HCT116 (cell line): ENCODE results near the gene NHP2. TPM values are rescaled to one million over a fixed set of nuclear protein-coding genes. Genes with fewer than 3 reads are reported as not detected.
"Not testable (repeated sequence)": the region's sequence is repeated elsewhere in the genome, so short reads cannot be mapped to it uniquely, and the experiment has no call there.

Experiments used
- ATAC-seq: fragments of 200-7000 bp; cut with Tn5 transposase; 2 replicates; pipeline ENCODE4 v1.9.1; 2020; ENCODE audit warnings: mild to moderate bottlenecking, moderate library complexity
- BruUV-seq: library from RNA; stranded (reverse); fragments of 400-500 nt; replicated peaks from 2 replicates; lab custom pipeline; 2021; lab: Mats Ljungman, UMichigan
- CTCF ChIA-PET: fragments of 300-600 bp; sonication (Branson Sonifier 250); formaldehyde crosslinking; loops from one replicate; lab custom pipeline; 2021; ENCODE audit warnings: antibody characterized with exemption; lab: Charles Lee
- POLR2A ChIA-PET: fragments of 300-600, 350-600 bp; sonication (Branson Sonifier 250); formaldehyde crosslinking; loops from one replicate; lab custom pipeline; 2021; ENCODE audit warnings: antibody characterized with exemption; lab: Charles Lee
- RAD21 ChIA-PET, 2 experiments: fragments of 300-600 bp; sonication (Branson Sonifier 250); formaldehyde crosslinking; loops; one replicate each; lab custom pipeline; 2023; ENCODE audit warnings: low total read pairs in 2 of 2; ENCODE audit not compliant: uncharacterized antibody in 2 of 2, unreplicated experiment in 2 of 2, low non-redundant PET in 1 of 2; lab: Charles Lee
- DNase-seq: peaks from one replicate; pipeline ENCODE4 v3.0.0-alpha.2; 2010; ENCODE audit warnings: low read depth, low spot score
- H2AFZ ChIP-seq: fragments of 200-600 bp; shearing (Covaris generic), sonication (generic); 2 replicates; pipeline ENCODE4 v1.6.1; 2017; ENCODE audit warnings: low read depth, mixed run types, mixed read lengths, antibody characterized with exemption, low read length; ENCODE audit not compliant: poor library complexity, severe bottlenecking
- H3K27ac ChIP-seq: 2 replicates; pipeline ENCODE4 v1.5.1; 2012; ENCODE audit warnings: low read depth, low read length
- H3K27me3 ChIP-seq: fragments of 200-600 bp; sonication (generic); 2 replicates; pipeline ENCODE4 v1.6.1; 2016; ENCODE audit warnings: mixed run types, low read length, mixed read lengths; ENCODE audit not compliant: insufficient read depth
- H3K36me3 ChIP-seq, 2 experiments: fragments of 200-500 bp in 1 of 2; fragments of 200-600 bp in 1 of 2; sonication (Bioruptor generic) in 1 of 2; sonication (generic) in 1 of 2; 2 replicates each; pipeline versions ENCODE4 v1.5.1 to v1.6.1; 2014 to 2016; ENCODE audit warnings: low read length in 2 of 2, inconsistent platforms in 1 of 2, mixed read lengths in 1 of 2, mixed run types in 1 of 2; ENCODE audit not compliant: insufficient read depth in 2 of 2, control insufficient read depth in 1 of 2
- H3K4me1 ChIP-seq, 2 experiments: fragments of 200-600 bp in 1 of 2; sonication (generic) in 1 of 2; 2 replicates each; pipeline versions ENCODE4 v1.5.1 to v1.6.1; 2012 to 2017; ENCODE audit warnings: low read length in 2 of 2, inconsistent platforms in 1 of 2, mild to moderate bottlenecking in 1 of 2, mixed read lengths in 1 of 2, mixed run types in 1 of 2, moderate library complexity in 1 of 2; ENCODE audit not compliant: insufficient read depth in 2 of 2, control insufficient read depth in 1 of 2
- H3K4me2 ChIP-seq: fragments of 200-600 bp; sonication (generic); 2 replicates; pipeline ENCODE4 v1.6.1; 2017; ENCODE audit warnings: mixed run types, low read length, mixed read lengths
- H3K4me3 ChIP-seq, 2 experiments: fragments of 200-600 bp in 1 of 2; sonication (generic) in 1 of 2; replicated peaks in 1 of 2; 2 replicates each; pipeline ENCODE4 v1.5.1; 2011 to 2016; ENCODE audit warnings: low read length in 2 of 2, control low read depth in 1 of 2, low read depth in 1 of 2, mild to moderate bottlenecking in 1 of 2, mixed read lengths in 1 of 2, mixed run types in 1 of 2
- H3K79me2 ChIP-seq: fragments of 200-600 bp; sonication (generic); 2 replicates; pipeline ENCODE4 v1.6.1; 2017; ENCODE audit warnings: mild to moderate bottlenecking, mixed run types, low read length, moderate library complexity, mixed read lengths; ENCODE audit not compliant: insufficient read depth
- H3K9ac ChIP-seq: fragments of 200-600 bp; sonication (generic); 2 replicates; pipeline ENCODE4 v1.6.1; 2016; ENCODE audit warnings: low read length, mixed read lengths
- H3K9me2 ChIP-seq: fragments of 200-600 bp; sonication (generic), shearing (Covaris generic); 2 replicates; pipeline ENCODE4 v1.6.1; 2017; ENCODE audit warnings: mixed run types, mild to moderate bottlenecking, moderate library complexity; ENCODE audit not compliant: insufficient read depth
- H3K9me3 ChIP-seq, 2 experiments: fragments of 200-500 bp in 1 of 2; fragments of 200-600 bp in 1 of 2; sonication (Bioruptor generic) in 1 of 2; sonication (generic) in 1 of 2; 2 replicates each; pipeline ENCODE4 v1.6.1; 2014 to 2017; ENCODE audit warnings: low read length in 2 of 2, mixed read lengths in 2 of 2, inconsistent platforms in 1 of 2, low read depth in 1 of 2, mild to moderate bottlenecking in 1 of 2, mixed run types in 1 of 2, moderate library complexity in 1 of 2; ENCODE audit not compliant: control insufficient read depth in 1 of 2, insufficient read depth in 1 of 2
- H4K20me1 ChIP-seq: fragments of 200-600 bp; sonication (generic), shearing (Covaris generic); 2 replicates; pipeline ENCODE4 v1.6.1; 2017; ENCODE audit warnings: mixed run types, mild to moderate bottlenecking, moderate library complexity; ENCODE audit not compliant: insufficient read depth
- FOSL1 ChIP-seq: IDR thresholded peaks from 2 replicates; pipeline ENCODE4 v1.6.1; 2012; ENCODE audit warnings: low read depth
- RAD21 ChIP-seq: IDR thresholded peaks from 2 replicates; pipeline ENCODE4 v1.6.1; 2012; ENCODE audit warnings: low read depth, mild to moderate bottlenecking
- intact Hi-C: fragments of 100-400 bp; cut with micrococcal nuclease; formaldehyde crosslinking; loops from 2 replicates; pipeline ENCODE4 v1.10.0; 2022
- total RNA-seq: library from RNA; stranded (reverse); gene quantifications from one replicate; pipeline ENCODE4 v1.2.1, GENCODE V29; 2021; ENCODE audit not compliant: unreplicated experiment
- TF ChIP-seq, protein P1 (sequence below): IDR thresholded peaks from 2 replicates; pipeline ENCODE4 v1.6.1; 2012; ENCODE audit warnings: low read depth
- TF ChIP-seq, protein P2 (sequence below): IDR thresholded peaks from 2 replicates; pipeline ENCODE4 v1.6.1; 2012

The NHP2 gene
- total RNA-seq, 1 experiment from 2014 or later: 260 TPM

DNA sequence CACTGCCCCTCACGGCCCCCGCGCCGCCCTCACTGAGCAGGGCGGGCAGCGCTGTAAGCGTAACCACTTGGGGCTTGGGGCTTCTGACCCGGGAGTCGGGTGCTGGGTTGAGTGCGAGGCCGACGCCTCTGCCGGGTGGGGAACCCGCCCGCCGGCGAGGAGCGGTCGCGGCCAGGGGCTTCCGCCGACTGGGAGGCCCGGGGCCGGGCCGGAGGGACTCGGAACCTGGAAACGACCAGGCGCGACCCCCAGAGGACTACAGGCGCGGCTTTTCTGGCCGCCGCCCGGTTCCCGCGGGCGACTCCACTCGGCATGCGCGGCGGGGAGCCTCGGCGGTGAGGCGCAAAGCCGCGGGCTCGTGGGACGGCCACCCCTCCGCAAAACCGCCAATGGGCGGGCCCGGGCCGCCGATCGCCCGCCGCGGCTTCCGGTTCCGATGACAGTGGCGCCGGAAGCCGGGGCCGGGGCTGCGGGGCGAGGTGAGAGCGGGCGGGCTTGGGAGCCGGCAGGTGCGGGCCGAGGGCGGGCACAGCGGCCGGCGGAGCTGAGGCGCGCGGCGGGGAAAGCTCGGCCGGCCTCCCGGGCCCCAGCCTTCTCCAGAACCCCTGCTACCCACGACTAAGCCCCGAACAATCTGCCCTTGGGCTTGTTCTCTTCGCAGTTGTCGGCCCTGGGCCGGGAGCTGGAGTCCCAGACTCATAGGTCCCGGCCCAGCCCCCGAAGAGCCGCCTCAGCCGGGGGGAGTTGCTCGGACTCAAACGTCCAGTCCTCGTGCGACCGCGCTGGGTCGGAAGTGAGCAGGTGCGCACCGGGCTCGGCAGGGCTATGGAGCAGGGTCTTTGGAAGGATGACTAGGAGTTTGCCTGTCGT lies 22.9 kb downstream of the NHP2 start, which contains the start of gene RMND5B (continued):
- TF ChIP-seq, protein P1, sequence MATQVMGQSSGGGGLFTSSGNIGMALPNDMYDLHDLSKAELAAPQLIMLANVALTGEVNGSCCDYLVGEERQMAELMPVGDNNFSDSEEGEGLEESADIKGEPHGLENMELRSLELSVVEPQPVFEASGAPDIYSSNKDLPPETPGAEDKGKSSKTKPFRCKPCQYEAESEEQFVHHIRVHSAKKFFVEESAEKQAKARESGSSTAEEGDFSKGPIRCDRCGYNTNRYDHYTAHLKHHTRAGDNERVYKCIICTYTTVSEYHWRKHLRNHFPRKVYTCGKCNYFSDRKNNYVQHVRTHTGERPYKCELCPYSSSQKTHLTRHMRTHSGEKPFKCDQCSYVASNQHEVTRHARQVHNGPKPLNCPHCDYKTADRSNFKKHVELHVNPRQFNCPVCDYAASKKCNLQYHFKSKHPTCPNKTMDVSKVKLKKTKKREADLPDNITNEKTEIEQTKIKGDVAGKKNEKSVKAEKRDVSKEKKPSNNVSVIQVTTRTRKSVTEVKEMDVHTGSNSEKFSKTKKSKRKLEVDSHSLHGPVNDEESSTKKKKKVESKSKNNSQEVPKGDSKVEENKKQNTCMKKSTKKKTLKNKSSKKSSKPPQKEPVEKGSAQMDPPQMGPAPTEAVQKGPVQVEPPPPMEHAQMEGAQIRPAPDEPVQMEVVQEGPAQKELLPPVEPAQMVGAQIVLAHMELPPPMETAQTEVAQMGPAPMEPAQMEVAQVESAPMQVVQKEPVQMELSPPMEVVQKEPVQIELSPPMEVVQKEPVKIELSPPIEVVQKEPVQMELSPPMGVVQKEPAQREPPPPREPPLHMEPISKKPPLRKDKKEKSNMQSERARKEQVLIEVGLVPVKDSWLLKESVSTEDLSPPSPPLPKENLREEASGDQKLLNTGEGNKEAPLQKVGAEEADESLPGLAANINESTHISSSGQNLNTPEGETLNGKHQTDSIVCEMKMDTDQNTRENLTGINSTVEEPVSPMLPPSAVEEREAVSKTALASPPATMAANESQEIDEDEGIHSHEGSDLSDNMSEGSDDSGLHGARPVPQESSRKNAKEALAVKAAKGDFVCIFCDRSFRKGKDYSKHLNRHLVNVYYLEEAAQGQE: no peak
- TF ChIP-seq, protein P2, sequence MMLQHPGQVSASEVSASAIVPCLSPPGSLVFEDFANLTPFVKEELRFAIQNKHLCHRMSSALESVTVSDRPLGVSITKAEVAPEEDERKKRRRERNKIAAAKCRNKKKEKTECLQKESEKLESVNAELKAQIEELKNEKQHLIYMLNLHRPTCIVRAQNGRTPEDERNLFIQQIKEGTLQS: no peak
- TF ChIP-seq FOSL1 (no peak), RAD21 (no peak)
- TF ChIP-seq, all 23 proteins: peak for 8

DNA sequence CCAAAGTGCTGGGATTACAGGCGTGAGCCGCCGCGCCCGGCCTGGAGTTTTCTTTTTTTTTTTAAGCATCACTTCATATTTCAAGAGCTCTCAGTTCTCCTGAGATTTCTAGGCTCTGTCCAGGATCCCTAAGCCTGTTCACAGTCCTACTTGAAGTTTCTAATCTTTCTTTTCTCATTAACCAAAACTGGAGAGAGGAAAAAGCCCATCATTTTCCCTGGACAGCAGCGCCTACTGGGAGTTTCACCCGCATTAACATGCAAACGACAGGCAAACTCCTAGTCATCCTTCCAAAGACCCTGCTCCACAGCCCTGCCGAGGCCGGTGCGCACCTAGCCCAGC lies 23.5 kb downstream of the NHP2 start:
- DNase-seq, H3K9me3 ChIP-seq, intact Hi-C loops: not testable (repeated sequence)

More for the DNA sequence above, 23.5 kb downstream of the NHP2 start:
- H3K36me3 ChIP-seq, CTCF ChIA-PET, H3K27me3 ChIP-seq, POLR2A ChIA-PET, H3K9me2 ChIP-seq, RAD21 ChIA-PET, ATAC-seq, H4K20me1 ChIP-seq: not testable (repeated sequence)
- H3K4me3 ChIP-seq: peak overlapping the region; percentile 88 to 94
- peaks cover 6 to 15% of the 10 kb centered on the region in 2 experiments; a peak in 2 of 4 replicates for H3K4me1 ChIP-seq
- H3K4me2 ChIP-seq: peak overlapping the region; percentile 94
- peaks cover 16% of the 10 kb centered on the region for H3K79me2 ChIP-seq
- peak overlapping the region; percentile 35 for H2AFZ ChIP-seq
- H3K9ac ChIP-seq: peak overlapping the region; percentile 94
- TSS peak; percentile 77 for BruUV-seq
- peak overlapping the region; percentile 60 for H3K27ac ChIP-seq
